ENCODE data around the gene EGLN2.

GRCh38 chr19:40802300-40803169, 3.5 kb downstream of the EGLN2 start:
- no peak for TF ChIP-seq CTCF (IDR thresholded peaks at IDR 0.05)
- TF ChIP-seq POLR2A (IDR thresholded peaks at IDR 0.05): no peak
